ENCODE results near the gene RAPGEF1. TPM values are rescaled to one million over a fixed set of nuclear protein-coding genes. Genes with fewer than 3 reads are reported as not detected.

RAPGEF1 gene
- total RNA-seq, 1 experiment from 2014 or later, result 82.0 TPM

DNA sequence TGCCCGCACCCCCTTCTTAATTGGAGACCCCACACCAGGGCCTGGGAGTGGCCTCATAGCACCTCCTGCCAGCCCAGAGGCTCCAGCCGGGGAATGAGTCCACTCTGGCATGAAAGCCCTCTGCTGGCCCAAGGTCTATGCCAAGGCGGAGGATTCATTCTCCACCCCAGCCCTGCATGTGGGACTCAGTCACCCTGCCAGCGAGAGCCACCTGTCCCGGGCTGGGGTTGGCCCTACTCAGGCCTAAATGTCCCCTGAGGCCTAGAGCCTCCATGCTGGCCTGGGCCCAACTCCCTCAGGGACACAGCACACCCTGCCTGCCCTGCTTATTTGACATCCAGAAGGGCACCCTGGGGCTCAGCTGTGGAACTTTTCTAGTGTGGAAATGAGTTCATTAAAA is 1.0 kb upstream of the RAPGEF1 start:
- peaks cover 18% of the 10 kb centered on the region for H3K4me1 ChIP-seq
- no peak overlapping the region for H3K27ac ChIP-seq
- no peak for DNase-seq
- H3K27me3 ChIP-seq, result no peaks in the 10 kb centered on the region
- no peaks in the 10 kb centered on the region for H3K36me3 ChIP-seq
- no peak overlapping the region for H3K4me3 ChIP-seq
- H3K9me3 ChIP-seq (replicated peaks), result no peaks in the 10 kb centered on the region

- H3K4me1 ChIP-seq, result peaks cover 33% of the 10 kb centered on the region
- H3K36me3 ChIP-seq, result no peaks in the 10 kb centered on the region
- DNase-seq, result peak; percentile 50 to 54
- no peaks in the 10 kb centered on the region for H3K27me3 ChIP-seq
- H3K4me3 ChIP-seq, result peak overlapping the region; percentile 77
- H3K27ac ChIP-seq, result peak overlapping the region; percentile 66
- no peaks in the 10 kb centered on the region for H3K9me3 ChIP-seq (replicated peaks)
Measured at GRCh38 chr9:131739133-131739958, 530 bp downstream of the RAPGEF1 start.

DNA sequence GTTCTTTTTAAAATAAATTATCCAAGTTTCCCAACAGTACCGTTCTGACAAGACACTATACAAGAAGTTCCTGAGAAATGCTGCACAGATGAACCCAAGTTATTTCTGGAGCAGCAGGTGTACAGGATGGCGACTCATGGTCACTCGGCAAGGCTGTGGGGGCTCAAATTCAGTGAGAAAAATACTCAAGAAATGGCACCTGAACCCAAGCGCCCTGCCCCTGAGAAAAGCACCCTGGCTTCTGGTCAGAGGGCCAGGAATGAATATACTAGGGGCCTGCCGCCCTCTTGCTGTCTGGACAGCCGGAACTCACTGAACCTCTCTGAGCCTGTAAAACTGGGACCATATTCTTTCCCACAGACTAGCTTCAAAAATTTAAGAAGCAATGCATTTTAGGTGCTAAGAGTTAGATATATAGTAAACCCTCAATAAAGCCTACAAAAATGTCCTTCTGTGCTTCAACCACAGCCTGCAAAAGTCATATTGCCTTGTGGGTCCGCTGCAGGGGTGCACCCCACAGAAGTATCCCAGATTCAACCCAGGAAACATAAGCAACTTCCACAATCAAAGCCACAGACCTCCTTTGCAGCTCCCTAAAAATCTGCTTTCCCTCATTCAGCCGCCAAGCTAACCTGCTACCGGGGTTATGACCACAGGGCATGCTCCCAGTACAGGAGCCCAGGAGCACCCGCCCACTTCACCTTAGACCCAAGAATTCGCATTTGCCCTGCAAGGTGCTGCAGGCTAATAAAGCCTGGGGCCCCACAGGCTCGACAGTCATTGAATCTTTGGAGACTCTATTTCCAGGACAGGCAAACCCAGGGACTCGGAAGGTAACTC is 1.4 kb downstream of the RAPGEF1 start:
- DNase-seq, result peak in 1 of 2 experiments; percentile 48
- Histone ChIP-seq H3K27ac (peak overlapping the region; percentile 66), H3K4me1 (peaks cover 39% of the 10 kb centered on the region), H3K27me3 (no peaks in the 10 kb centered on the region), H3K36me3 (no peaks in the 10 kb centered on the region), H3K9me3 (replicated peaks) (no peaks in the 10 kb centered on the region), H3K4me3 (peak overlapping the region; percentile 77)

DNA sequence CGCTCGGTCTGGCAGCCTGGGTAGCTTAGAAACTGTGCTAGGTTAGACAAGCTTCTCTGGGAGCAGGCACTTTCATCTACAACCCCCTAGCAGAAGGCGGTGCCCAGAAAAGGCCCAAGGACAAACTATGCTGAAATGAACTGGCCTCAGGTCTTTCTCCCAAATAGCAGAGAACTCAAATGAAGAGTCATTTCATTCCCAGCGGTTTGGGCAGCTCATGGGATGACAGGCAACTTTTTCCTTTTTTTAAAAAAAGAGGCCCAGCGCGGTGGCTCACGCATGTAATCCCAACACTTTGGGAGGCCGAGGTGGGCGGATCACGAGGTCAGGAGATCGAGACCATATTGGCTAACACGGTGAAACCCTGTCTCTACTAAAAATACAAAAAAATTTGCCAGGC is 2.5 kb downstream of the RAPGEF1 start:
- peaks cover 46% of the 10 kb centered on the region for H3K4me1 ChIP-seq
- no peak for DNase-seq
- no peak overlapping the region for H3K27ac ChIP-seq
- H3K36me3 ChIP-seq, result no peaks in the 10 kb centered on the region
- no peak overlapping the region for H3K4me3 ChIP-seq
- H3K27me3 ChIP-seq, result no peaks in the 10 kb centered on the region
- no peaks in the 10 kb centered on the region for H3K9me3 ChIP-seq (replicated peaks)

- Histone ChIP-seq H3K36me3 (no peaks in the 10 kb centered on the region), H3K4me3 (no peak overlapping the region), H3K9me3 (replicated peaks) (no peaks in the 10 kb centered on the region), H3K27me3 (no peaks in the 10 kb centered on the region), H3K27ac (no peak overlapping the region), H3K4me1 (peaks cover 56% of the 10 kb centered on the region)
- no peak for DNase-seq
Measured at GRCh38 chr9:131736431-131736830, 3.4 kb downstream of the RAPGEF1 start.

DNA sequence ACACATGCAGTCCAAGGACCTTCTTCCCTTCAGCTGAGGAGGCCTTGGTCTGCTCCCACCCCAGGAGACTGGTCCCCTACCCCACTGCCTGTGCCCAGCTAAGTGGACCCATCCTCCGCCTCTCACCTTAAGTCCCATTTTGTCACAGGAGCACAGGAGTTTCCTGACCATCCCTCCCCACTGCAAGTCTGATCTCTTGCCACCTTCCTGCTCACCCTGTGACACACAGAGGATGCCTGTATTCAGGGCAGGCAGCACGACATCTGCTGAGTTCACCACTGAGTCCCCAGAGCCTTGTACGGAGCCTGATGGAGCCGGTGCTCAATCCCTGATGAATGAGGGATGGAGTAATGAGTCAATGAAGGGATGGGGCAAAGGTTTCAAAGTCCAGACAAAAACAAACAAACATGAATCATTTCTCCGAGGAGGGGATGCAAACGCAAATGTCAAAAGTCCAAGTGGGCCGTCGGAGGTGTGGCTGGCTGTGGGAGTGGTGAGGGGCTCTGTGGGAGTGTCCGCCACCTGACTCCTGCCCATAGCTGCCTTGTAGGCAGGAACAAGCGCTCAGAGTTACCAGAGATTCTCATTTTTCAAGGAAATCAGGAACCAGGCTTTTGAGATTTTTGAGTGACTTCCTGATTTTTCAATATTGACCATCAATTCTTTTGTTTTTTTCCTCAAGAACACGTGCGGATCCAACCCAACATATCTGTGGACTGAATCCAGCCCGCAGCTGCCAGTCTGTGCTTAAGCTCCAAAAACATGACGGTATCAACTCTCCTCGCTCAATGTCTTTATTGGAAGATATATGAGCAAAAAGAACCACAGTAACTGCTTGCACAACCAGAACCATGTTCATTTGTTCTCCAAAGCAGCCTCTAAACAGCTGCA is 4.4 kb downstream of the RAPGEF1 start:
- no peaks in the 10 kb centered on the region for H3K9me3 ChIP-seq (replicated peaks)
- H3K27ac ChIP-seq, result peak overlapping the region; percentile 91
- no peaks in the 10 kb centered on the region for H3K27me3 ChIP-seq
- H3K36me3 ChIP-seq, result no peaks in the 10 kb centered on the region
- peak in 1 of 2 experiments; percentile 28 for DNase-seq
- H3K4me3 ChIP-seq, result no peak overlapping the region
- peaks cover 63% of the 10 kb centered on the region for H3K4me1 ChIP-seq

DNA sequence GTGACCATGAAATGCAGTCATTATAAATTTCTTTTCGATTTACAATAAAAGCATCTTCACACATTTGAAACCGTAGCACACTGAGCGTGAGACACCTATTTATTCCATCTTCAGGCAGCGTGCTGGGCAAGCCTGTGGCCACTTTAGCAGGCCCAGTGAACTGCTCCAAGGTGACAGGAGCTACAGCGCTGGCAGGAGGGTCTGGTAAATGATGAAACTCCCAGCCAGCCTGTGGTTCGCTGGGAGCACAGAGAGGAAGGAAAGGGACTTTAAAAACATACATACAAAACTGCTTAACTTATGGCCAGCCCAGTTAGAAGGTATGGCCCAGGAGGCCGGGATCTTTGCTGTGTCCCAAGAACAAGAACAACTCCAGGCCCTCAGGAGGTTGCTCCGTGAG is 5.1 kb downstream of the RAPGEF1 start:
- no peak for DNase-seq
- H3K27me3 ChIP-seq, result no peaks in the 10 kb centered on the region
- H3K9me3 ChIP-seq (replicated peaks), result no peaks in the 10 kb centered on the region
- peaks cover 66% of the 10 kb centered on the region for H3K4me1 ChIP-seq
- no peaks in the 10 kb centered on the region for H3K36me3 ChIP-seq
- peak overlapping the region; percentile 91 for H3K27ac ChIP-seq
- H3K4me3 ChIP-seq, result no peak overlapping the region

GRCh38 chr9:131734165-131734610 is 5.7 kb downstream of the RAPGEF1 start:
- DNase-seq, result peak; percentile 84 to 88
- H3K36me3 ChIP-seq, result no peaks in the 10 kb centered on the region
- no peak overlapping the region for H3K4me3 ChIP-seq
- H3K4me1 ChIP-seq, result peaks cover 66% of the 10 kb centered on the region
- H3K9me3 ChIP-seq (replicated peaks), result no peaks in the 10 kb centered on the region
- H3K27ac ChIP-seq, result peak overlapping the region; percentile 91
- H3K27me3 ChIP-seq, result no peaks in the 10 kb centered on the region

DNA sequence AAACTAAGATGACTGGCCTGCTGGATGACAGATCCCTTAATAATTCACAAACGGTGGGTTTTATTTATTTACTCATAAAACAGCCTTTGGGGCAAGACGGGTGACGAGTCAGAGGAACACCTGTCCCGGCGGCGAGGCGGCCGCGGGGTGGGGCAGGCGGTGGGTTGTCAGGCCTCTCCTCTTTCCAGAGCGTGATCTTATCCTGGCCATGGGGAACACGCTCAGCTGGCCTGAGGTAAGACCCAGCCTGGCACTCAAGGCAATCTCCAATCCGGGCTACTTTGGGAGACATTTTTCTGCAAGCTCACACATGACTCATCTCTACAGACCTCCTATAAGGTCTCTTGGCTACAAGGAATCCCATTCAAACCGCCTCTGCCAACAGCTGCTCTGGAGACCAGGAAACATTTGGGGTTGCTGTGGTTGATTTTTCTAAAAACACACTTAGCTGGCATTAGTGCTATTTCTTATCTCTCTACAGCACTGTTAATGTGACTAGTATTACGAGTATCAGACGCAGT is 6.3 kb downstream of the RAPGEF1 start:
- Histone ChIP-seq H3K27ac (peak overlapping the region; percentile 91), H3K9me3 (replicated peaks) (no peaks in the 10 kb centered on the region), H3K27me3 (no peaks in the 10 kb centered on the region), H3K4me1 (peaks cover 67% of the 10 kb centered on the region), H3K4me3 (no peak overlapping the region), H3K36me3 (no peaks in the 10 kb centered on the region)
- DNase-seq, result peak; percentile 98 to 99

DNA sequence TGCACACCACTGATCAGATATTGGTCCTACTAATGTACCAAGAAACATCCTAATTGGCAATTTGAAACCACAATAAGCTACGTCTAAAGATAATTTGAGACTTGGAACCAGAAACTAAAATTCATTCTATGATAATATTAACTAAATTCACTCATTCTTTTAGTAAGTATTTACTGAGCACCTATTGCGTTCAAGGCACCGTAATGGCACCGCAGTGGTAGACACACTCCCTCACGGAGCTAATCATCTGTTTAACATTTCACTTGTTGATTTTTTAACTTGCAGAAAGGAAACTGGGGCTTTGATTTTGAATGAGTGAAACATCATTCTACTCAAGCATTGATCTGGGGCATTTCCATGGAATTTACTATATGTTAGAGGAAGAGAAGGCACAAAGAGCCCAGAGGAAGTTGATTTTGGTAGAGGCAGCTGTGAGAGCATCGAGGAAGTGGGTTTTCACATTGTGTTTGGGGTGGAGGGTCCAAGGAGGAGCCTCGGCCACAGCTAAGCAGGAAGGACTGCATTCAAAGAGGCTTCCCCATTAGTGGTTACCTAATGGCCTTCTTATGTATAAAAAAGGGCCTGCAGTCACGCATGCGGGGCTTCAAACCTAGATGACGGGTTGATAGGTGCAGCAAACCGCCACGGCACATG is 7.1 kb downstream of the RAPGEF1 start:
- no peaks in the 10 kb centered on the region for H3K36me3 ChIP-seq
- peak overlapping the region; percentile 91 for H3K27ac ChIP-seq
- no peaks in the 10 kb centered on the region for H3K9me3 ChIP-seq (replicated peaks)
- peak; percentile 37 to 51 for DNase-seq
- H3K4me1 ChIP-seq, result peaks cover 71% of the 10 kb centered on the region
- H3K4me3 ChIP-seq, result no peak overlapping the region
- no peaks in the 10 kb centered on the region for H3K27me3 ChIP-seq

DNA sequence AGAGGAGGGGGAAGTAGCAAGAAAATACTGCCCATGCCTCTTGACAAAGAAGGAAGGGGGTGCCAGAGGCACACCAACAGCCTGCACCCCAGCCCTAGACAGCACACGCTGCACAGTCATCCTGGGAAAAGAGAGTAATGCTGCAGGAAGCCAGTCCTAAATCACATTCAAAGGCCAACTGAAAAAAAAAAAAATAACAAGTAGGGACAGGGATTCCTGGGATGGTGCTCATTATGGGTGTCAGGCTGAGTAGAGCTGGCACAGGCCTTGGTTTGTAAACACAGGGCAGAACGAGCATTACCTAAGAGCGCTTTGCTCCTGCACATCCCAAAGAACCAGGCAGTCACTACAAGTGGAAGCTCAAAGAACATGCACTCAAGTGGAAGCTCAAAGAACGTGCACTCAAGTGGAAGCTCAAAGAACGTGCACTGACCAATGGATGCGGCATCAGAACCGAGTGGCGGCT is 7.8 kb downstream of the RAPGEF1 start:
- Histone ChIP-seq H3K27me3 (no peaks in the 10 kb centered on the region), H3K4me1 (peaks cover 77% of the 10 kb centered on the region), H3K36me3 (no peaks in the 10 kb centered on the region), H3K27ac (peak overlapping the region; percentile 91), H3K9me3 (replicated peaks) (no peaks in the 10 kb centered on the region), H3K4me3 (no peak overlapping the region)
- DNase-seq, result peak in 1 of 2 experiments; percentile 42

- H3K27me3 ChIP-seq, result no peaks in the 10 kb centered on the region
- H3K9me3 ChIP-seq (replicated peaks), result no peaks in the 10 kb centered on the region
- peaks cover 74% of the 10 kb centered on the region for H3K4me1 ChIP-seq
- no peaks in the 10 kb centered on the region for H3K36me3 ChIP-seq
- DNase-seq, result no peak
- H3K4me3 ChIP-seq, result no peak overlapping the region
- H3K27ac ChIP-seq, result peak overlapping the region; percentile 91
Measured at GRCh38 chr9:131731644-131732043, 8.2 kb downstream of the RAPGEF1 start.

GRCh38 chr9:131731237-131731636 is 8.6 kb downstream of the RAPGEF1 start:
- H3K27ac ChIP-seq, result peak overlapping the region; percentile 91
- 0 out of 2 replicates have a peak, but pooled peaks cover under 1% of the 10 kb centered on the region for H3K36me3 ChIP-seq
- DNase-seq, result peak; percentile 85 to 96
- no peak overlapping the region for H3K4me3 ChIP-seq
- no peaks in the 10 kb centered on the region for H3K27me3 ChIP-seq
- H3K9me3 ChIP-seq (replicated peaks), result no peaks in the 10 kb centered on the region
- peaks cover 70% of the 10 kb centered on the region for H3K4me1 ChIP-seq
